Fibroblast of lung (primary cell): ENCODE measurements around the gene TMEM117. TPM values are rescaled to one million over a fixed set of nuclear protein-coding genes. Genes with fewer than 3 reads are reported as not detected.

Experiments
- DNase-seq, 2 donors: peaks; one replicate each; pipeline versions ENCODE4 v3.0.0 to v3.0.0-alpha.2; 2010; ENCODE audit warnings: low read depth in 2 of 2
- H2AFZ ChIP-seq: 2 replicates; pipeline ENCODE4 v1.5.1; 2012; ENCODE audit warnings: low read length, control low read depth, inconsistent platforms
- H3K27ac ChIP-seq: 2 replicates; pipeline ENCODE4 v1.5.1; 2011; ENCODE audit warnings: low read length, control low read depth; ENCODE audit not compliant: insufficient read depth
- H3K27me3 ChIP-seq: 2 replicates; pipeline ENCODE4 v1.5.1; 2011; ENCODE audit warnings: mild to moderate bottlenecking, low read length; ENCODE audit not compliant: control insufficient read depth, insufficient read depth
- H3K36me3 ChIP-seq: 2 replicates; pipeline ENCODE4 v1.5.1; 2011; ENCODE audit warnings: low read length; ENCODE audit not compliant: control insufficient read depth, insufficient read depth
- H3K4me1 ChIP-seq: 2 replicates; pipeline ENCODE4 v1.5.1; 2011; ENCODE audit warnings: low read length; ENCODE audit not compliant: control insufficient read depth, insufficient read depth; ENCODE audit errors: extremely low read depth
- H3K4me2 ChIP-seq: 2 replicates; pipeline ENCODE4 v1.5.1; 2011; ENCODE audit warnings: low read length, control low read depth; ENCODE audit not compliant: insufficient read depth; ENCODE audit errors: extremely low read depth
- H3K4me3 ChIP-seq, 4 experiments: fragments of 200-600 bp in 1 of 4; sonication (generic) in 1 of 4; replicated peaks in 1 of 4; 2 replicates each; pipeline ENCODE4 v1.5.1; 2011 to 2016; ENCODE audit warnings: low read length in 4 of 4, low read depth in 3 of 4, mild to moderate bottlenecking in 3 of 4, control low read depth in 2 of 4, inconsistent platforms in 1 of 4, mixed read lengths in 1 of 4; ENCODE audit not compliant: insufficient read depth in 1 of 4; ENCODE audit errors: control extremely low read depth in 1 of 4
- H3K79me2 ChIP-seq: 2 replicates; pipeline ENCODE4 v1.5.1; 2012; ENCODE audit warnings: mild to moderate bottlenecking, low read length, inconsistent platforms; ENCODE audit not compliant: control insufficient read depth, insufficient read depth
- H3K9ac ChIP-seq: 2 replicates; pipeline ENCODE4 v1.5.1; 2011; ENCODE audit warnings: mild to moderate bottlenecking, low read length, control low read depth; ENCODE audit not compliant: insufficient read depth
- H3K9me3 ChIP-seq: 2 replicates; pipeline ENCODE4 v1.5.1; 2012; ENCODE audit warnings: low read depth, low read length; ENCODE audit not compliant: control insufficient read depth, insufficient read depth
- H4K20me1 ChIP-seq: 2 replicates; pipeline ENCODE4 v1.5.1; 2011; ENCODE audit warnings: low read length; ENCODE audit not compliant: control insufficient read depth, insufficient read depth; ENCODE audit errors: extremely low read depth
- EZH2 ChIP-seq: IDR thresholded peaks from 2 replicates; pipeline ENCODE4 v1.5.1; 2012; ENCODE audit warnings: low read length, control low read depth, mild to moderate bottlenecking; ENCODE audit errors: missing control alignments
- polyA plus RNA-seq, 2 donors: library from polyadenylated mRNA; depleted of rRNA in 1 of 2; stranded (reverse) in 1 of 2; unstranded in 1 of 2; fragments of >200 nt; gene quantifications; 2 replicates each; pipeline ENCODE4 v1.2.1, GENCODE V29; 2011 to 2012; ENCODE audit warnings: missing spikeins in 1 of 2
- total RNA-seq: library from RNA; depleted of rRNA; stranded (reverse); fragments of >200 nt; gene quantifications from 2 replicates; pipeline ENCODE4 v1.2.1, GENCODE V29; 2014
- TF ChIP-seq, protein P1 (sequence below), 2 donors: IDR thresholded peaks in 1 of 2; conservative IDR thresholded peaks in 1 of 2; 1 replicate in 1 of 2; 2 replicates in 1 of 2; pipeline ENCODE4 v1.5.1; 2011 to 2012; ENCODE audit warnings: low read length in 2 of 2, control low read depth in 1 of 2, inconsistent platforms in 1 of 2, low read depth in 1 of 2, mild to moderate bottlenecking in 1 of 2

Gene TMEM117
- total and polyA plus RNA-seq, 2 donors (not counting 1 experiment from before 2014, with no cell fraction given), result 7.6 to 7.8 TPM

DNA sequence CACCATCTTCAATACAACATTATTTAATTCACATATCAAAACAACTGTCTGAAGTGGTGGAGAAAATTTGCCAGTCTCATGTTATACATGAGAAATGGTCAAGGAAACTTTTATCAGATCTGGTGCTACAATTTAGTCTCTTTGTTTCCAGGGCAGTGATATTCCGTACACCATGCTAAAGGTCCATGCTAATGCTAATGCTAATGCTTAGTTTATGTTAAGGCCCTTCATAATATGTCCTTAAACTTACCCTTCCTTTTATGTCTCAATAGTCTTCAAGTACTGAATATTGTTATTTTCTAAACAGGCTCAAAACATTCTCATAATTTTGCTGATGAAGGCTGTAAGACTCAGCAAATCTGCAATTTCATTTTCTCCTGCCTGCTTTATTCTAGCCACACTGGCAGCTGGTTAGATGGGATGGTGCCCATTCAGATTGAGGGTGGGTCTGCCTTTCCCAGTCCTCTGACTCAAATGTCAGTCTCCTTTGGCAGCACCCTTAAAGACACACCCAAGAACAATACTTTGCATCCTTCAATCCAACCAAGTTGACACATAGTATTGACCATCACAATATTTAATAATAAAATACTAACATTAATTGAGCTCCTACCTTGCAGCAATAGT is 59.8 kb downstream of the TMEM117 start:
- H4K20me1 ChIP-seq, result no peaks in the 10 kb centered on the region
- DNase-seq, result no peak
- no peaks in the 10 kb centered on the region for H3K79me2 ChIP-seq
- no peaks in the 10 kb centered on the region for H3K27me3 ChIP-seq
- TF ChIP-seq EZH2, result no peak
- TF ChIP-seq, protein P1, sequence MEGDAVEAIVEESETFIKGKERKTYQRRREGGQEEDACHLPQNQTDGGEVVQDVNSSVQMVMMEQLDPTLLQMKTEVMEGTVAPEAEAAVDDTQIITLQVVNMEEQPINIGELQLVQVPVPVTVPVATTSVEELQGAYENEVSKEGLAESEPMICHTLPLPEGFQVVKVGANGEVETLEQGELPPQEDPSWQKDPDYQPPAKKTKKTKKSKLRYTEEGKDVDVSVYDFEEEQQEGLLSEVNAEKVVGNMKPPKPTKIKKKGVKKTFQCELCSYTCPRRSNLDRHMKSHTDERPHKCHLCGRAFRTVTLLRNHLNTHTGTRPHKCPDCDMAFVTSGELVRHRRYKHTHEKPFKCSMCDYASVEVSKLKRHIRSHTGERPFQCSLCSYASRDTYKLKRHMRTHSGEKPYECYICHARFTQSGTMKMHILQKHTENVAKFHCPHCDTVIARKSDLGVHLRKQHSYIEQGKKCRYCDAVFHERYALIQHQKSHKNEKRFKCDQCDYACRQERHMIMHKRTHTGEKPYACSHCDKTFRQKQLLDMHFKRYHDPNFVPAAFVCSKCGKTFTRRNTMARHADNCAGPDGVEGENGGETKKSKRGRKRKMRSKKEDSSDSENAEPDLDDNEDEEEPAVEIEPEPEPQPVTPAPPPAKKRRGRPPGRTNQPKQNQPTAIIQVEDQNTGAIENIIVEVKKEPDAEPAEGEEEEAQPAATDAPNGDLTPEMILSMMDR (conservative IDR thresholded peaks at IDR 0.05 in 1 of 2, IDR thresholded peaks at IDR 0.05 in 1 of 2; ENCODE audit: low read depth in 1 of 2, low read length in 2 of 2), result no peak
- H3K27ac ChIP-seq, result no peak overlapping the region
- H3K4me2 ChIP-seq, result no peak overlapping the region
- no peaks in the 10 kb centered on the region for H3K36me3 ChIP-seq
- no peak overlapping the region for H2AFZ ChIP-seq
- no peak overlapping the region for H3K4me3 ChIP-seq
- H3K9me3 ChIP-seq, result no peaks in the 10 kb centered on the region
- no peak overlapping the region for H3K9ac ChIP-seq
- H3K4me1 ChIP-seq, result no peaks in the 10 kb centered on the region

DNA sequence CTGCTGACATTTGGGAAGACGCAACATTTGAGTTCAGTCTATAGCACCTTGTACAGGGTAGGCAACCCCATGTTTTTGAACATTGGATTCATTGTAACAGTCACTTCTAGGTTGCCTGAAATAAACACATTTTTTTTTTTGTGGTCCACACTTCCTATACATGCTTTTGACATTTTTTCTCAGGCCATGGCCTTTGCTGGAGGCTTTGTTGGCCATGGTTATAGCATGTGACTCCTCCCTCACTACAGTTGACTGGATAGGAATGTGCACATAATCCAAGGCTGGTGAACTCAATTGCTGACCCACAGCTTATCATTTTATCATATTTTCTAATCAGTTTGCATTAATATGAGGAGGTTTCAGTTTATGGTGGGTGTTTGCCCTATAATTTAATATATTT is 60.6 kb downstream of the TMEM117 start:
- no peak for TF ChIP-seq EZH2
- TF ChIP-seq, protein P1 (conservative IDR thresholded peaks at IDR 0.05 in 1 of 2, IDR thresholded peaks at IDR 0.05 in 1 of 2; ENCODE audit: low read depth in 1 of 2, low read length in 2 of 2), result no peak
- no peak overlapping the region for H2AFZ ChIP-seq
- no peak overlapping the region for H3K4me3 ChIP-seq
- peak in 1 of 2 donors; percentile 40 for DNase-seq
- H3K79me2 ChIP-seq, result no peaks in the 10 kb centered on the region
- no peak overlapping the region for H3K4me2 ChIP-seq
- no peaks in the 10 kb centered on the region for H3K36me3 ChIP-seq
- no peaks in the 10 kb centered on the region for H3K9me3 ChIP-seq
- no peak overlapping the region for H3K27ac ChIP-seq
- no peaks in the 10 kb centered on the region for H4K20me1 ChIP-seq
- H3K27me3 ChIP-seq, result no peaks in the 10 kb centered on the region
- no peak overlapping the region for H3K9ac ChIP-seq
- H3K4me1 ChIP-seq, result no peaks in the 10 kb centered on the region

DNA sequence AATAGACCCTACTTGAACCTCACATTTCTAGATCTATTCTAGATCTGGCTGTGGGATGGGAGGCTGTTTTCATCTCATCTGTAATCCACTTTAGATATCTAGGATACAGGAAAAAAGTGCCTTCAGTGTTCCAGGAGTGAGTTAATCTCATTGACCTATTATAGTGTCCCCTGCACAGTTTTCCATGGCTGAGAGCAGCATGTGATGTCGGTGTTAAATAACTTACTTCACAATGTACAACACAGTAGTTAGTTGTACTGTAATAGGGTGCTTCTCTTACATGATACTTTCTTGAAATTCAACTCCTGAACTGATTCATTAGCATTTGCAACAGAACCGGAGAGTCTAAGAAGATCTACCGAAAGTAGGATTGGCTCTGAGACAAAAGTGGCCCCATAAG is 62.6 kb downstream of the TMEM117 start:
- H3K4me3 ChIP-seq, result no peak overlapping the region
- H3K9me3 ChIP-seq, result no peaks in the 10 kb centered on the region
- H3K4me1 ChIP-seq, result no peaks in the 10 kb centered on the region
- H3K27ac ChIP-seq, result no peak overlapping the region
- no peak overlapping the region for H3K4me2 ChIP-seq
- H3K9ac ChIP-seq, result no peak overlapping the region
- no peak overlapping the region for H2AFZ ChIP-seq
- TF ChIP-seq, protein P1 (conservative IDR thresholded peaks at IDR 0.05 in 1 of 2, IDR thresholded peaks at IDR 0.05 in 1 of 2; ENCODE audit: low read depth in 1 of 2, low read length in 2 of 2), result no peak
- no peak for TF ChIP-seq EZH2
- no peaks in the 10 kb centered on the region for H3K27me3 ChIP-seq
- no peaks in the 10 kb centered on the region for H3K36me3 ChIP-seq
- DNase-seq, result no peak
- no peaks in the 10 kb centered on the region for H3K79me2 ChIP-seq
- no peaks in the 10 kb centered on the region for H4K20me1 ChIP-seq
